Stimulated activated CD4-positive, alpha-beta T cell treated with anti-CD3 and anti-CD28 coated beads, Interleukin-1b, Interleukin-23, amount 100 ng/mL, for 1 hour (primary cell): ENCODE results near the gene MYO1F.
"Not testable (repeated sequence)": the region's sequence is repeated elsewhere in the genome, so short reads cannot be mapped to it uniquely, and the experiment has no call there.

Source experiments
- DNase-seq, 2 donors: peaks; one replicate each; pipeline ENCODE4 v3.0.0-alpha.2; 2020; ENCODE audit warnings: low read depth in 2 of 2

The MYO1F gene

DNA sequence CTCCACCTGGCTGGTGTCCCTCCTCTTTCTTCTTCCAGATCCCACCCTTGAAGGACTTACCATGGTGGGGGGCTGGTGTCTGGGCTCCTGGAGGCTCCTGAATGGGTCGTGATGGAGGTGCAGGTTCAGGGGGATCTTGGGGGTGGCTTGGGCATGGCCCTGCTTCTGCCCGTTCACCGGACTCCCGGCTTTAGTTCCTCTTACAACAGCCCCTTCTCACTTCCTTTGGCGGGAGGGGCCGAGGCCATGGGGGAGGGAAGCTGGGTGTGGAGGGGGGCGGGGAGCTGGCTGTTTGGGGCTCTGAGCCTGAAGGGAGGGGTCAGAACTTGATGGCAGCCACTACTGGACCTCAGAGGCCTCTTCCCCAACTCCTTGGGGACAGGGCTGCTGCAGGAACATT is at the start of gene MYO1F:
Gene MYO1F (minus strand): TSS at position 196 of the 400 bp plus-strand sequence. CDS start 133 bp downstream, at position 63.
- no peak for DNase-seq

DNA sequence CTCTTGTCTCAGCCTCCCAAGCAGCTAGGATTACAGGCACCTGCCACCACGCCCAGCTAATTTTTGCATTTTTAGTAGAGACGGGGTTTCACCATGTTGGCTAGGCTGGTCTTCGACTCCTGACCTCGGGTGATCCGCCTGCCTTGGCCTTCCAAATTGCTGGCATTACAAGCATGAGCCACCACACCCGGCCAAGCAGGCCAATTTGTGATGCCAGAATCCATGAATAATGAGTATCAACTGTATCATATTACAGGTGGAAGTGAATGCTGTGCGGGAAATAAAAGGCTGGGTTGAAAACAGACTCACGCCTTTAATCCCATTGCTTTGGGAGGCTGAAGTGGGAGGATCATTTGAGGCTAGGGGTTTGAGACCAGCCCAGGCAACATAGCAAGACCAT is 49.6 kb upstream of the MYO1F start:
- no peak for DNase-seq

DNA sequence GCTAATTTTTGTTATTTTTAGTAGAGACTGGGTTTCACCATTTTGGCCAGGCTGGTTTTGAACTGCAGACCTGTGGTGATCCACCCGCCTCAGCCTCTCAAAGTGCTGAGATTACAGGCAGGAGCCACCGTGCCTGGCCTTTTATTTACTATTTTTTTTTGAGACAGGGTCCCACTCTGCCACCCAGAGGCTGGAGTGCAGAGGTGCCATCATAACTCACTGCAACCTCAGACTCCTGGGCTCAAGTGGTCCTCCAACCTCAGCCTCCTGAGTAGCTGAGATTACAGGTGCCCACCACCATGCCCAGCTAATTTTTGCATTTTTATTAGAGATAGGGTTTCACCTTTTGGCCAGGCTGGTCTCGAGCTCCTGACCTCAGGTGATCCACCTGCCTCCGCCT is 45.6 kb upstream of the MYO1F start:
- DNase-seq, result not testable (repeated sequence)

DNA sequence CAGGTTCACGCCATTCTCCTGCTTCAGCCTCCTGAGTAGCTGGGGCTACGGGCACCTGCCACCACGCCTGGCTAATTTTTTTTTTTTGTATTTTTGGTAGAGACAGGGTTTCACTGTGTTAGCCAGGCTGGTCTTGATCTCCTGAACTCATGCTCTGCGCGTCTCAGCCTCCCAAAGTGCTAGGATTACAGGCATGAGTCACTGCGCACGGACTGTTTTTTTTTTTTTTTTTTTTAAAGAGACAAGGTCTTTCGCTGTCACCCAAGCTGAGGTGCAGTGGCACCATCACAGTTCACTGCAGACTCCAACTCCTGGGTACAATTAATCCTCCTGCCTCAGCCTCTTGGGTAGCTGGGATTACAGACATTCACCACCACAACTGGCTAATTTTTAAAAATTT is 41.5 kb upstream of the MYO1F start:
- DNase-seq, result no peak

DNA sequence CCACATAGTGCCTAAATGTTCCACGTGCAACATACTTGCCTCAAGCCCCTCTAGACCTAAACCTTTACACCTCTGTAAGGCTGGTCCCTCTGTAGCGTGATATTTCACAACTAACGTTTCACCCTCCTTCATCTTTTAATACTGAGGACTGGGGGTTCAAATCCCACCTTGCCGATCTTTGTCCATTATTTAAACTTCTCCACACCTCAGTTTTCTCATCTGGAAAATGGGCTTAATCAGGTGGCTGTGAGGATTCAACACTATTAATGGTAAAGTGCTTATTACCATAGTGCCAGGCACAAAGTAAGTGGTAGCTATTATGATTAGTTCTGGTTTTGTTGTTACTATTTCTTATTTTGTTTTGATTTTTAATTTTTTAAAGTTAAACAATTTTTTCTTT is 40.7 kb upstream of the MYO1F start:
- DNase-seq, result no peak

DNA sequence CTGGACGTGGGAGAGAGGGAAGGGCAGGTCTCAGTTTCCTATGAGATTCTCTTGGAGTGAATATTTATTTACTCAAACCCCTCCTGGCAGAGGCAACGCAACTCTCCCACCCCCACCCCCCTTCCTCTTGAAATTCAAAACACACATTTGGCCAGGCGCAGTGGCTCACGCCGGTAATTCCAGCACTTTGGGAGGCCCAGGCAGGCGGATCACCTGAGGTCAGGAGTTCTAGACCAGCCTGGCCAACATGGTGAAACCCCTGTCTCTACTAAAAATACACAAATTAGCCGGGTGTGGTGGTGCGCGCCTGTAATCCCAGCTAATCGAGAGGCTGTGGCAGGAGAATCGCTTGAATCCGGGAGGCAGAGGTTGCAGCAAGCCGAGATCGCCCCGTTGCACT is 40.1 kb upstream of the MYO1F start:
- DNase-seq, result not testable (repeated sequence)

DNA sequence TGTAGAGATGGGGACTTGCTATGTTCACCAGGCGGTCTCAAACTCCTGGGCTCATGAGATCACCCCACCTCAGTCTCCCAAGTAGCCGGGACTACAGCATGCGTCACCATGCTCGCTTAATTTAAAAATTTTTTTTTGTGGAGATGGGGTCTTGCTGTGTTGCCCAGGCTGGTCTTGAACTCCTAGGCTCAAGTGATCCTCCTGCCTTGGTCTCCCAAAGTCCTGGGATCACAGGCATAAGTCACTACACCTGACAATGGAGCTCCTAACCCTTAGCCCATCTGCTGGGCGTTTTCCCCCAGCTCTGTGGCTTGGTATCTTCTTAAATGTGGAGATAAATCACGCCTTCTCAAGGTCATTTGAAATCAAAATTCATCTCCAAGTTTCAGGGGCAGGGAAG is 39.6 kb upstream of the MYO1F start:
- no peak for DNase-seq

DNA sequence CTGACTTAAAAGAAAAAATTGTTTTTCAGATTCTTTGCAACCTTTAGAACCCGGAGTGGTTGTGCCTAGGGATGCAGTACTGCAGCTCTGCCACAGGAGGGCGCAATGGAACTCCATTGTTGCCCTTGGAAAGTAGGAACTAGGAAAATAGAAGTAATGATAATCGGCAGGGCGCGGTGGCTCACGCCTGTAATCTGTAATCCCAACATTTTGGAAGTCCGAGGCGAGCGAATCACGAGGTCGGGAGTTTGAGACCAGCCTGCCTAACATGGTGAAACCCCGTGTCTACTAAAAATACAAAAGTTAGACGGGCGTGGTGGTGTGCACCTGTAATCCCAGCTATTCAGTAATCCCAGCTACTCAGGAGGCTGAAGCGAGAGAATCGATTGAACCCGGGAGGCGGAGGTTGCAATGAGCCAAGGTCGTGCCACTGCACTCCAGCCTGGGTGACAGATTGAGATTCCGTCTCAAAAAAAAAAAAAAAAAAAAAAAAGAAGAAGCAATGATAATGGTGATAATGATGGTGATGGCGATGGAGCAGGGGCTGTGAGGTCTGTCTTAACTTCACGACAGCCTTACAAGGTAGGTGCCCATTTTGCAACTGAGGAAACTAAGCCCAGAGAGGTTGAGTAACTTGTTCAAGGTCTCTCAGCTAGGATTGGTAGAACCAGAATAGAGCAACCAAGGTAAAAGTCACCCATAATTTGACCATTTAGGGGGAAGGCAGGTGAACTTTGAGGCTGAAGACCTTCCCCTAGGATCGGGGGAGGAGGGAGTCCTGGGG is 38.8 kb upstream of the MYO1F start:
- no peak for DNase-seq

DNA sequence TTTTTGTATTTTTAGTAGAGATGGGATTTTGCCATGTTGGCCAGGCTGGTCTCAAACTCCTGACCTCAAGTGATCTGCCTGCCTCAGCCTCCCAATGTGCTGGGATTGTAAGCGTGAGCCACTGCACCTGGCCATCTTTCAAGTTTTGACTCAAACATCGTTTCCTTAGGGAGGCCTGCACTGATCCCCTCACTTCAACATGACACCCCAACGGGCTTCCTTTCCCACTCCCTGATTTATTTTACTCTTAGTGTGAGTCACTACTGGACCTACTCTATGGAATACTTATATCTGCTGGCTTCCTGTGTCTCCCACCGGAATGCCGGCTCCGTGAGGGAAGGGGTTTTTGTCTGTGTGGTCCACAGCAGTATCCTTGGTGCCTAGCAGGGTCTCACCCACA is 37.8 kb upstream of the MYO1F start:
- DNase-seq, result no peak

DNA sequence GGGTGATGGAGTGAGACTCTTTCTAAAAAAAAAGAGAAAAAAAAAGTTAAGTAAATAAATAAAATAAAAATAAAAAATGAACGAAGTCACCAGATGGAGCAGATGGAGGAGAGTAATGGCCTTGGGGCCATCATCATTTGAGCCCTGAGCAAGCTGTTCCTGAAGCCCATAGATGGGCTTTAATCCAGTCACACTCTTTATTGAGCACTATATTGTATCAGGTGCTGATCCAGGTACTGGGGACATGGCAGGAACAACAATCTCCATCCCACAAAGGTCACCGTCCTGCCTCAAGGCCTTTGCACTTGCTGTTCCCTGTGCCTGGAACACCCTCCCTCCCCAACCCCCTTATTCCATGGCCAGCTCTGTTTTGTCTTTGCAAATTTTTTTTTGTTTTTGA is 37.2 kb upstream of the MYO1F start:
- no peak for DNase-seq

DNA sequence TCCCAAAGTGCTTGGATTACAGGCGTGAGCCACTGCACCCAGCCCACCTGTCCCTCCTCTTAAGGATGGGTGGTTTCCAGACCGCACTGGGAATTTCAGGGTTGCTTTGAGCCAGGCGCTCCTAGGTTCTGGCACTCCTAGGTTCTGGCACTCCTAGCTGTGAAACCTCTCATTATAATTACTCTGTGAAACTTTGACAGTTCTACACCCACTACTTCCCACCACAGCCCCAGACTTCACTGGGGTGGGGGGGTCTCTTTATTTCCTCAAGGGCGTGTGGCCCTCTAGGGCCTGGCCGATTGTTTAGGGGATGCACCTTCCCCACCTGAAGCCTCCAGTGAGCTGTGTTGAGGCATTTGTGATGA is 35.5 kb upstream of the MYO1F start:
- DNase-seq, result no peak

DNA sequence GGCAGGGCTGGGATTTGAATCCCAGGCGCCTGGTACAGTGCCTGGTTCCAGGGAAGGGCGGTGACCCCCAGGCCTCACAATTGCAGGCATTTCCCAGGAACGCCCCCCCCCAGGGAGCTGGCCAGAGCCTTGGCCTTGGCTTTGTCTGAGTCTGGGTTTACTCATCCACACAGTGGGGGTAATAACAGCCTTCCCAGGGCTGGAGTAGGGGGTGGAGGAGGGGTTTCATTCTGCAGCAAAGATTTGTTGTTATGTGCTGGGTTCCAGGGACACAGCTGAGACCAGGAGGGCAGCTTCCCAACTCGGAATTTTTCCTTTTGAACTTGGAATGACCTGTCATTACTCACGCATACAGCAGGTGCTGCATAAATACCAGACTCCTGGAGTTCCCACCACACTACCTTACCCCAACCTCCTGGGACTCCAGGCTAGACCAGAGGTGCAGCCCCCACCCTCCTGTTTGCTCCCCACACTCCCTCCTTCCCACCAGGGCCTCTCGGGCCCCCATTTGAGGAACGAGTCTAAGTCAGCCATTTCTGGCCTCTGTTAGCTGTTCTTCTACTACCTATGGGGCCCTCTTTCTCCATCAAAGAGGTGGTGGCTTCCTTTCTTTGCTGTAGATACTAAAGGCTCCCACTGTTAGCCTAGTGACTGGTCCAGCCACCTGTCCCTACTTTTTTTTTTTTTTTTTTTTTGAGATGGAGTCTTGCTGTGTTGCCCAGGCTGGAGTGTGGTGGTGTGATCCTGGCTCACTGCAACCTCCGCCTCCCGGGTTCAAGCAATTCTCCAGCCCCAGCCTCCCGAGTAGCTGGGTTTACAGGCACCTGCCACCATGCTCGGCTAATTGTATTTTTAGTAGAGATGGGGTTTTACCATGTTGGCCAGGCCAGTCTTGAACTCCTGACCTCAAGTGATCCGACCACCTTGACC is 34.9 kb upstream of the MYO1F start:
- DNase-seq, result no peak

DNA sequence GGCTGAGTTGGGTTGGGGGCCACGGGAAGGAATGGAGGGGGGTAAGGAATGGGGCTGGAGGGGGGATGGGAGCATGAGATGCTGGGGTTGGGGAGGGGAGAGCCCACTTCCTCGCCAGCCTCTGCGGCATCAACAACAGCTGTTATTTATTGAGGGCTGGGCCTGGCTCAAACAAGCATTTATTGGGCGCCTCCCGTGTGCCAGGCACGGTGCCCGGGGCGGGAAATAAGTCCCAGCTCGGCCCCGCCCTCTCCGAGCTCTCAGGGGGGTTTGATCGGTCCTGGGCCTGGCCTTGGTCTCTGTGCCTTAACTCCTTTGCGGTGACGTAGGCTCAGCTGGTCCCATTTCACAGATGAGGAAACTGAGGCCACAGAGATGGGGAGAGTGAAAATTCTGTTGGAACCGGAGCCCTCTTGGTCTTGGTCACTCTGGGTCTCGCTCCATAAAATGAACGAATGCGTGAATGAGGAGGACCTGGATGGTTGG is 34.2 kb upstream of the MYO1F start:
- no peak for DNase-seq

DNA sequence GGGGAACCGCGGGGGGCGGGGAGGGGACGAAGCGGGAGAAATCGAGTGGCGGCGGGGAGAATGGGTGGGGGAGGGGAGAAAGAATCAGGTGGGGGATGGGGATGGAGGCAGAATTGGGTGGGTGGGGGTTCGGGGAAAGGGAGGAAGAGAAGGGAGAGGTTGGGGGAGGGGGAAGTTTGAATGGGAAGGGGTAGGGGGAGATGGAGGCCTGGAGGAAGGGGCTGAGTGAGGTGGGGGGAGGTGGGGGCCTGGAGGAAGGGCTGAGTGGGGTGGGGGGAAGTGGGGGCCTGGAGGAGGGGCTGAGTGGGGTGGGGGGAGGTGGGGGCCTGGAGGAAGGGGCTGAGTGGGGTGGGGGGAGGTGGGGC is 33.7 kb upstream of the MYO1F start:
- DNase-seq, result no peak

DNA sequence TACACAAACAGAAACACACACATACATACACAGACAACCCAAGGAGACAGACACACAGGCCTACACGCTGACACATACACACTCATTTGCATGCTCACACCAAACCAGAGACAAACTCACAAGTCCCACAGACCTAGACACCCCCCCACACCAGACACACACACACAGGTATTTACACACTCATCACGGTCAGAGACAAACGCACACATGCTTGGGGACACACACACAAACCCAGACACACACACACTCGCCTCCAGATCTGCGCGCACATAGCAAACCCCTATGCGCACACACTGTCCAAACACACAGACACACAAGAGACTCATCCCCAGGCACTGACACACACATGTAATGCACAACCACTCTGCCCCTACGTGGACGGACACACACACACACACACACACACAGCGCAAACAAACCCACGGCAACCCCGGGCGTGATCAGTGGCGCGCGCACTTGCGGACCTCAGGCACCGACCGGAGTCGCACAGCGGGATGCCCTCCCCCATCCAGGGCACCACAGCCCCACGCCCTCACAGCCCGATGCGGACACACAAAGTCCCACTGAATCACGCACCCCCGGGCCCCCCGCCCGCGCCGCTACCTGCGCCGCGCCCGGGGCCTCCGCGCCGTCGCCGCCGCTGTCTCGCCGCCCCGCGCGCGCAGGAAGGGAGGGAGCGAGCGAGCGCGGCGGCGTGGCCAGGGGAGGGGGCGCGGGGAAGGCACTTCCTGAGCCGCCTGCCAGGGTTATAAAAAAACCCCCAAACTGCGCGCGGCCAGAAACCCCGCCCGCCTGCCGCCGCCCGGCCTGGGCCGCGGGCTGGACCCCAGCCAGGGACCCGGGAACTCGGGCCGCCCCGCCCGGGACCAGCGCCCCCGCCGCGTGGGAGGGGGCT is 33.0 kb upstream of the MYO1F start, which contains the start of gene ADAMTS10:
Gene ADAMTS10 (minus strand): TSS at position 675 of the 895 bp plus-strand sequence. CDS start 5,005 bp downstream, outside the sequence.
- no peak for DNase-seq

DNA sequence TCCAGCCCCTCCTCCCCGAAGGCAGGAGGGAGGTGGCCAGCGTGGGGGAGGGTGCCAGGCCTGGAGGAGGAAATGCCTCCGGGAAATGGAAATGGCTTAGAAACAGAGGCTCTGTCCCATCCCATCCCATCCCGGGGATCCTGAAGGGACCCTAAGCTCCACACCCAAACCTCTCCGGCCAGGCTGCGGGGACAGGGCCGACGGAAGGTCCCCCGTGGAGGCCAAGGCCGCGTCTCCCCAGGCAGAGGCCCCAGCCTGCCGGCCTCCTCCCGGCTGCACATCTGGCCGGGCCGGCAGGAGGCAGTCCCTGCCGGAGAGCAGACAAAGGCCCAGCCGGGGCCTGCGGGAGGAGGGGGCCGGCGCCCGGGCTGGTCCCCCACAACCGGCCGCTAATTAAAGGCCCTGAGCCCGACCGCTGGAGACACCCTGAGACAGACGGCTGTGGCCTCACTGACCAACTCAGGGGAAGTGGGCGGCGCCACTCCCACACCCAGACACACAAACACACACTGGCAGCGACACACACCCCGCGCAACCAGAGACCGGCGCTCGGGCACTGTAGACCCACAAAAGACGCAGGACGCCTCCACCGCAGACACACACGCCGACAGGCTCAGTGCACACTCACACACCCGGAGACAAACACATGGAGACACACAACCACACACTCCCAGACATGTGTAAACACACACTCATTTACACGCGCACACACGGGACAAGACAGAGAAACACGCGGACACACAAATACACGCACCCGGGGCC is 32.2 kb upstream of the MYO1F start:
- DNase-seq, result no peak

DNA sequence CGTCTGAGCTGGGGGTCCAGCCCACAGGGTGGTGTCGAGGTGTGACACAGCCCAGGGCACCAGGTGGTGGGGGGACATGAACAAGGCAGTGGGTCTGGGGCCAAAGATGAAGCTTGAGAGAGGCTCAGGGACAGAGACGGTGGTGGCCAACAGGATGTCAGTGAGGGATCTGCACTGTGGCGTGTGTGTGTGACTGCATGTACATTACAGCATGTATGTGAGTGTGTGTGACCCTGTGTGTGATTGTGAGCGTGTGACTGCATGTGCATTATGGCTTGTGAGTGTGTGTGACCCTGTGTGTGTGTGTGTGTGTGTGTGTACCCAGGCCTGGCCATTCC is 31.7 kb upstream of the MYO1F start:
- no peak for DNase-seq

DNA sequence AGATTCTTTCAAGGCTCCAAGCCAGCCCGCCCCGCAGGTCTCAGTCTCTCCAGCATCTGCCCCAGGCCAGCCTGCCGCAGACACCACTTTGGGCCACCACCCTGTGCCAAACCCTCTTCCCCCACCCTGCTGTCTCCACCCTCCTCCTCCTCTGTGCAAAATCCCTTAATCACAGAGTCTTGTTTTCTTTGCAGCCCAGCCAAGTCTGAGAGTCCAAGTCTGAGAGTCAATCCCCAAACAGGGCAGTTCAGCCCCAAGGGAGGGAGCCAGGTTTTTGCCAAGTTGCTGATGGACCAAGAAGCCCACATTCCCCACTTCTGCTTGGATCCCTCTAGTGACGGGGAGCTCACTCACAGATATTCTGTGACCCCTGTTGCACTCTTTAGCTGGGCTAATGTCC is 30.1 kb upstream of the MYO1F start:
- DNase-seq, result no peak

DNA sequence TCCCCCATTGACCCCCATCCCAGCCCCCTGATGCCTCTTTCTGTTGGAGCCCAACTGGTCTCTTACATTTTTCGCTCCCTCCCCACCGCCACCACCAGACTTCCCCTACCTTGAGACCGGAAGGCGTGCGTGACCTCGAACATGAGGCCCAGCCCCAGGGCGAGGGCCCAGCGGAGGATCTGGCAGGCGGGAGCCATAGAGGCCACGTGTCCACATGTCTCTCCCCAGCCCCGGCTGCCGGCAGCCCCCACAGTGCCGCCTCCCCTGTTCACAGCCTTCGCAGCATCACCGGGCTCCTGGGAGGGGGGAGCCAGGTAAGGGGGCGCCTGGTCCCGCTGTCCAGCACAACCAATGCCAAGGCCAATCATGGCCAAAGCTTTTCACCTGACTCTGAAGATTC is 28.3 kb upstream of the MYO1F start:
- DNase-seq, result no peak

DNA sequence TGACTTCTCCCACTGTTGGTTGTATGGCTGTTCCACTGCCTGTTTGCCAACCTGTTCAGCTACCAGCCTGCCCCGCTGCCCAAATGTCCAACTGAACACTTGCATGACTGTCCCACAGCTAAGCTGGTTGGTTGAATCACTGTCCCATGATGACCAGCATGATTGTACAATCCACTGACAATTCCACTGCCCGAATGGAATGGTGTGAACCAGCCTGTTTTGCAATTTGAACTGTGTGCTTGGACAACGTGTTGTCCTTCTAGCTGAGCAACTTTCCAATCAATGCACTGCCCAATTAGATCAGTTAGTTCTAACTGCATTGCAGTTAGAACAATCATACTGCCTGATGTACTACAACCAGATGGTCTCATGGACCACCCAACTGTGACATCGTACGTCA is 24.6 kb upstream of the MYO1F start:
- no peak for DNase-seq

DNA sequence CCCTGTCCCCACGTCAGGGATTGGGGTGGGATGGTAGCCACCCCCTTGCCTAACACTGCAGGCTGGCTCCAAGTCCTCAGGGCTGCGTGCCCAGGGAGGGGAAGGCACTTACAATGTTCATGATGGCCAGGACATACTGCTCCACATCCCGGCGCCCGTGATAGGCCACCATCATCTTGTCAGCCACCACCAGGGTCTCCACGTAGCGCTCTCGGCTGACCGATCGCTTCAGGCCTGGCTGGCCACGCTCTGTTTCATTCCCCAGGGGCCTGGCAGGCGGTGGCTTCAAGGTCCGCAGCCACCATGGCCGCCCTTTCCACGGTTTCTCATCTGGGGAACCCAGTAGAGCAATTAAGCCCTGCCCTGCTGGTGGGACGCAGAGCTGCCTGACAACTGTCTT is 23.6 kb upstream of the MYO1F start:
- DNase-seq, result no peak
